Thoracic aorta (tissue), 2 donors: Measurements from ENCODE around the gene C12orf57. TPM values are rescaled to one million over a fixed set of nuclear protein-coding genes. Genes with fewer than 3 reads are reported as not detected.
A peak's percentile ranks its signal among the peaks of the same experiment; 100 is the strongest.

Source experiments
- ATAC-seq: fragments of 150-250 bp; one replicate; pipeline ENCODE4 v1.8.0; 2017; ENCODE audit warnings: low read depth; ENCODE audit not compliant: insufficient number of reproducible peaks, low FRiP score
- DNase-seq: peaks from one replicate; pipeline ENCODE4 v3.0.0-alpha.2; 2020; ENCODE audit warnings: low spot score
- H3K27ac ChIP-seq, 2 donors: fragments of 200-600 bp; sonication (generic); 1 replicate in 1 of 2; 2 replicates in 1 of 2; pipeline ENCODE4 v1.5.1; 2016; ENCODE audit warnings: mild to moderate bottlenecking in 2 of 2, moderate library complexity in 2 of 2
- H3K27me3 ChIP-seq: fragments of 200-600 bp; sonication (generic); replicated peaks from 2 replicates; pipeline ENCODE4 v1.6.0; 2016; ENCODE audit warnings: mild to moderate bottlenecking; ENCODE audit not compliant: insufficient read depth
- H3K36me3 ChIP-seq: fragments of 200-600 bp; sonication (generic); one replicate; pipeline ENCODE4 v1.5.1; 2016
- H3K4me1 ChIP-seq, 2 donors: fragments of 200-600 bp; sonication (generic); 1 replicate in 1 of 2; 2 replicates in 1 of 2; pipeline versions ENCODE4 v1.5.1 to v1.6.0; 2016; ENCODE audit warnings: low read depth in 2 of 2, mild to moderate bottlenecking in 1 of 2; ENCODE audit not compliant: control insufficient read depth in 1 of 2
- H3K4me3 ChIP-seq: fragments of 200-600 bp; sonication (generic); 2 replicates; pipeline ENCODE4 v1.5.1; 2016; ENCODE audit warnings: mild to moderate bottlenecking
- H3K9me3 ChIP-seq: fragments of 200-600 bp; sonication (generic); 2 replicates; pipeline ENCODE4 v1.5.1; 2016
- CTCF ChIP-seq: fragments of 200-600 bp; sonication (generic); IDR thresholded peaks from one replicate; pipeline ENCODE4 v1.5.1; 2019; ENCODE audit warnings: antibody characterized with exemption
- total RNA-seq, 2 donors: library from RNA; depleted of rRNA; stranded (reverse); fragments of >200 nt; gene quantifications; one replicate each; pipeline versions ENCODE4 v1.1.0 to v1.2.3, GENCODE V29; 2016

C12orf57 gene
- total RNA-seq, 2 donors from 2014 or later = 370 to 416 TPM

GRCh38 chr12:6957741-6958608, 14.2 kb downstream of the C12orf57 start:
- no peak for TF ChIP-seq CTCF

GRCh38 chr12:6958609-6959057, 14.8 kb downstream of the C12orf57 start:
- ATAC-seq = no peak
- no peaks in the 10 kb centered on the region for H3K27me3 ChIP-seq
- no peaks in the 10 kb centered on the region for H3K9me3 ChIP-seq
- H3K4me1 ChIP-seq = peaks cover 8 to 15% of the 10 kb centered on the region in 2 donors
- no peaks in the 10 kb centered on the region for H3K36me3 ChIP-seq
- peak overlapping the region; percentile 20 for H3K4me3 ChIP-seq
- DNase-seq = no peak
- no peak for TF ChIP-seq CTCF
- H3K27ac ChIP-seq = peak overlapping the region in 1 of 2 donors; percentile 9

More at GRCh38 chr12:6957741-6958608, 14.2 kb downstream of the C12orf57 start:
- H3K27ac ChIP-seq = peak overlapping the region in 1 of 2 donors; percentile 9
- DNase-seq = no peak
- H3K4me3 ChIP-seq = no peak overlapping the region
- no peaks in the 10 kb centered on the region for H3K9me3 ChIP-seq
- H3K36me3 ChIP-seq = no peaks in the 10 kb centered on the region
- no peak for ATAC-seq
- H3K27me3 ChIP-seq = no peaks in the 10 kb centered on the region
- peaks cover 8 to 15% of the 10 kb centered on the region in 2 donors for H3K4me1 ChIP-seq

GRCh38 chr12:6959058-6959804, 15.4 kb downstream of the C12orf57 start:
- no peaks in the 10 kb centered on the region for H3K9me3 ChIP-seq
- peaks cover 6 to 15% of the 10 kb centered on the region in 2 donors for H3K4me1 ChIP-seq
- peak overlapping the region in 1 of 2 donors; percentile 9 for H3K27ac ChIP-seq
- no peak for TF ChIP-seq CTCF
- H3K27me3 ChIP-seq = no peaks in the 10 kb centered on the region
- ATAC-seq (no peak), DNase-seq (no peak)
- no peaks in the 10 kb centered on the region for H3K36me3 ChIP-seq
- peak overlapping the region; percentile 20 for H3K4me3 ChIP-seq

GRCh38 chr12:6959805-6960592, 16.2 kb downstream of the C12orf57 start:
- TF ChIP-seq CTCF = no peak
- Histone ChIP-seq H3K4me3 (no peak overlapping the region), H3K27ac (no peak overlapping the region), H3K36me3 (no peaks in the 10 kb centered on the region), H3K4me1 (peaks cover 6 to 10% of the 10 kb centered on the region in 2 donors), H3K27me3 (no peaks in the 10 kb centered on the region), H3K9me3 (no peaks in the 10 kb centered on the region)
- ATAC-seq (no peak), DNase-seq (no peak)
